GM18873 (cell line): Measurements from ENCODE around the gene CELSR1.
"Not testable (repeated sequence)": the region's sequence is repeated elsewhere in the genome, so short reads cannot be mapped to it uniquely, and the experiment has no call there.

Experiments used
- ATAC-seq: cut with Tn5 transposase; IDR thresholded peaks from one replicate; pipeline ENCODE4 v1.9.1; 2021; ENCODE audit warnings: mild to moderate bottlenecking, moderate library complexity, moderate number of reproducible peaks; ENCODE audit not compliant: unreplicated experiment, low FRiP score

CELSR1 gene

GRCh38 chr22:46408568-46409506 is 128.6 kb downstream of the CELSR1 start:
- ATAC-seq, result no peak

DNA sequence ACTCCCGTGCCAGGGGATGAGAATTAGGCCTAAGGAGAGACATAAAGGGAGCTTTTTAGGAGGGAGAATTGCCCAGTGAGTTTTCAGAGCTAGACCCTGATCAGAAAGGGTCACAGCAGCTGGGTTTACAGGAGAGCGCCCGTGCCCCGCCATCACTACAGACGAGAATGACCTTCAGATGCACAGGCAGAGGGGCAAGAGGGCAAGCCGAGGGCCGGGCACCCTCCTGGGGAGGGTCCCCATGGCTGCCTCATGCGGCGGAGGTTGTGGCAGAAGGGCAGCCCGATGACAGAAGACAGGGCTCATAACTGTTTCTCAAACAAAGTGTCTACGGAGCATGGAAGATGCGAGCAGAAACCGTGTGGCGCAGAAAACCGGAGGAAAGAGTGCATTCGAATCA is 129.7 kb downstream of the CELSR1 start:
- no peak for ATAC-seq

GRCh38 chr22:46406791-46407190 is 130.6 kb downstream of the CELSR1 start:
- no peak for ATAC-seq

GRCh38 chr22:46406349-46406748 is 131.1 kb downstream of the CELSR1 start:
- ATAC-seq, result no peak

- ATAC-seq, result no peak
Observed at GRCh38 chr22:46405901-46406300, 131.5 kb downstream of the CELSR1 start.

GRCh38 chr22:46403880-46404279 is 133.5 kb downstream of the CELSR1 start:
- not testable (repeated sequence) for ATAC-seq

GRCh38 chr22:46402505-46402904 is 134.9 kb downstream of the CELSR1 start:
- ATAC-seq, result no peak

GRCh38 chr22:46401370-46401769 is 136.1 kb downstream of the CELSR1 start:
- no peak for ATAC-seq

DNA sequence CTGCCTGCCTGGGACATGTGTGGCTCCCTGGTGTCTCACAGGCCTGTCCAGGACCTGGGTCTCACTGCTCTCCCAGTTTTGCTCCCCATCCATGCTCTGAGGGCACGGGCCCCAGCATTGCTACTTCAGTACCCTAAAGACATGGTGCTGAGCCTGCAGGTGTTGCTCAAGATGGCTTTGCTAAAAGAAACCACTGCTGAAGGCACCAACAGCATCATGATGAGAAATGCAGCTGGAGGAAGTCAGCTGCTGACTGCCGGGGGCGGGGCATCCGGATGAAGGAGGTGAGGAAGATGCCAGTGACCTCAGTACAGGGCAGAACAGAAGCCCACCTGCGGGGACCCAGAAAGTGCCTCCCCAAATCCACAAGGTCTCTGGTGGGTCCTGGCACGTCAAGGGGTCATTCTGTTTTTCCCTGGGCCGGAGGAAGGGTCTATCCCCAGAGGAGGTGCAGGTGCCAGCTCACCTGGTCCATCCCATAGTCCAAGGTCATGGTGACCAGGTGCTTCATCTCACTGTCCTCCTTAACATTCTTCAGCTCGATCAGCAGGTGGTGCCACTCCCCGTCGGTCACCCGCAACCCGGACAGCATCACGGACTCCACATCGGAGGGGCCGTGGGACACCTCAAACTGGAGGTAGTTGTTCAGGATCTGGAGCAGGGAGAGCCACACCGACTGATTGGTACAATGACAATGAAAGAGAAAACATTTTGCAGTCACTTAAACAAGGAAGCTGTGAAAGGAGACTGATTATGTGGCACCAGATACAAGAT is 138.0 kb downstream of the CELSR1 start:
- ATAC-seq, result no peak

GRCh38 chr22:46397951-46398350 is 139.5 kb downstream of the CELSR1 start:
- no peak for ATAC-seq

GRCh38 chr22:46397514-46397913 is 139.9 kb downstream of the CELSR1 start:
- ATAC-seq, result no peak

DNA sequence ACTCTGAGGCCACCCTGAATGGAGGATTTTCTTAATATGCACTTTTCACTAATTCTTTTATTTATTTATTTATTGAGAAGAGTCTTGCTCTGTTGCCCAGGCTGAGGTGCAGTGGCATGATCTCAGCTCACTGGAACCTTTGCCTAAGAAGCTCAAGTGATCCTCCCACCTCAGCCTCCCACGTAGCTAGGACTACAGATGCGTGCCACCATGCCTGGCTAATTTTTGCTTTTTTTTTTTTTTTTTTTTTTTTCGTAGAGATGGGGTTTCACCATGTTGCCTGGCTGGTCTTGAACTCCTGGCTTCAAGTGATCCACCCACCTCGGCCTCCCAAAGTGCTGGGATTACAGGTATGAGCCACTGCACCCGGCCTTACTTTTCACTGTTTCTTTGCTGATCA is 140.4 kb downstream of the CELSR1 start:
- ATAC-seq, result not testable (repeated sequence)

DNA sequence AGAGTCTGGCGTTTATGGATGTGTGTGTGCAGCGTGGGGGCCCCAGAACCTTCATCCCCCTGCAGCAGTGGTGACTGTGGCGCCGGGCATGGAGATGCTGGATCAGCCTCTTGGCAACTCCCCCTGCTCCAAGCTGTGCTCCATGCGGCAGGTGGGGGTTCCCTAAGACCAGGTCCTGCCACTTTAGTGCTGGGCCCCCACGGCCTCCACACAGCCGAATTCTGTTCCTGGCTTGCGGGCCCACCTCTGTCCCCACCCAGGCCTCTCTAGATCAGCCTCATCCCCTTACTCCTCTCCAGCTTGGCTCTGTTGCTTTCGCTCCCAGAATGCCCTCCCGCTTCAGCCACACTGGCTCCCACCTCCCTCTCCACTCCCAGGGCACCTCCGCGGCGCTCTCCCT is 142.3 kb downstream of the CELSR1 start:
- ATAC-seq, result no peak

GRCh38 chr22:46394622-46395021 is 142.8 kb downstream of the CELSR1 start:
- no peak for ATAC-seq

DNA sequence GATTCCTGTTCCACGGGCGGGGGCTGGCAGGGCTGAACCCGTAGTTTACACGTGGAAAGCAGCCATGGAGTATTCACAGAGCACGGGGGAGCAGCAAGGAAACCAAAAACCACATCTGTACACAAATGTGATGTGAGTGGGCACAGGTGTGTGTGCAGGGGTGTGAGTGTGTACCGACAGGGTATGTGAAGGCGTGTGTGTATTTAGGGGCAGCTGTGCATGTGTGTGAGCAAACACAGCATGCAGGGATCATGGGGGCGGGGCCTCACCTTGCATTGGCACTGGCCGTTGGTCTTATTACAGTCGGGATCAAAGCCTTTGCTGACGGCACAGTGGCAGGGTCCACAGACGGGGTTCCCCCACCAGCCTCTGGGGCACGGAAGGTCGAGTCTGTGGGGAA is 143.5 kb downstream of the CELSR1 start:
- ATAC-seq, result no peak

DNA sequence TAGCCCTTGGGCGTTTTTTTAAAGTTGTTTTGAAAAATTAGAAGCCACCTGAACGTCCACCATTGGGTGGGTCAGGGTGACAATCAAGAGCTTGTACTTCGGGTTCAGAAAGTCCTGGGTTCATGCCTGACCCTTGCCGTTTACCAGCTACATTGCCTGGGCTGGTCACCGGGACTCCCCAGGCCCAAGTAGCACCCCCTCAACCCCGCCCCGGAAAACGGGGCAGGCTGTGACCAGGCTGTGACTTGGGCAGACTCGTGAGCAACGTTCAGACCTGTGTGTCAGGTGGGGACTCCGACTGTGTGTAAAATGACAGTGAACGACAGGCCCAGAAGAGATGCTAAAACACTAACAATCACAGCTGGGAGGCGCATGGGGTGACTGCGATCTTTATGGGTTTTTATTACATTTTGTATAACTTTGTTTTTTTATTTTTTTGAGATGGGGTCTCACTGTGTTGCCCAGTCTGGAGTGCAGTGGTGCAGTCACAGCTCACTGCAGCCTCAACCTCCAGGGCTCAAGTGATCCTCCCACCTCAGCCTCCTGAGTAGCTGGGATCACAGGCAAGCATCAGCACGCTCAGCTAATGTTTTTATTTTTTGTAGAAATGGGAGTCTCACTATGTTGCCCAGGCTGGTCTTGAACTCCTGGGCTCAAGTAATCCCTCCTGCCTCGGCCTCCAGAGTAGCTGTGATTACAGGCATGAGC is 145.1 kb downstream of the CELSR1 start:
- ATAC-seq, result no peak

DNA sequence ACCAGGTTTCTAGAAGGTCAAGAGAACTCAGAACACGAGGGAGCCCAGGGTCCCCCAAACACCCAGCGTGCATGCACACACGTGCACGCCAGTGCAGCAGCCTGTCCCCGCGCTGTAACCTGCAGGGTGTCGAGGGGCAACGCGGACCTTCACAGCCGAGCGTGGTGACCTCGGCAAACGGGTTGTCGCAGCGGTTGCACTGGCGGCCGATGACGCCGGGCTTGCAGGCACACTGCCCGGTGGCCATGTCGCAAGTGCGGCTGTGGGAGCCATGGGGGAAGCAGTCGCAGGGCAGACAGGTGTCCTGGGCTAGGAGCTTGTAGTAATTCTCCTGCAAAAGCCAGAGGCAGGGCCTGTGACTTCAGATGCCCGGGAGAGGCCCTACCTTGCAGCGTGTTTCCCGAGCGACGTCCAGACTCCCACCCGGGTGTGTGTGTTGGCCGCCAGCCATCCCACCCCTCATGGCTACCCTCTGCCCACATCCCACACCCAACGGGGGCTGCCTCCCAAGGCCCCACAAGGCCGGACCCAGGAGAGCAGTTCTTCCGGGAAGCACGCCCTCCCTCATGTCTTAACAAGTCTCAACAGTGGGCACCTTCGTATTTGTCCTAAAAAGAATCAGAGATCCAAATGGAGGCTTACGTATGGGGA is 145.8 kb downstream of the CELSR1 start:
- no peak for ATAC-seq

DNA sequence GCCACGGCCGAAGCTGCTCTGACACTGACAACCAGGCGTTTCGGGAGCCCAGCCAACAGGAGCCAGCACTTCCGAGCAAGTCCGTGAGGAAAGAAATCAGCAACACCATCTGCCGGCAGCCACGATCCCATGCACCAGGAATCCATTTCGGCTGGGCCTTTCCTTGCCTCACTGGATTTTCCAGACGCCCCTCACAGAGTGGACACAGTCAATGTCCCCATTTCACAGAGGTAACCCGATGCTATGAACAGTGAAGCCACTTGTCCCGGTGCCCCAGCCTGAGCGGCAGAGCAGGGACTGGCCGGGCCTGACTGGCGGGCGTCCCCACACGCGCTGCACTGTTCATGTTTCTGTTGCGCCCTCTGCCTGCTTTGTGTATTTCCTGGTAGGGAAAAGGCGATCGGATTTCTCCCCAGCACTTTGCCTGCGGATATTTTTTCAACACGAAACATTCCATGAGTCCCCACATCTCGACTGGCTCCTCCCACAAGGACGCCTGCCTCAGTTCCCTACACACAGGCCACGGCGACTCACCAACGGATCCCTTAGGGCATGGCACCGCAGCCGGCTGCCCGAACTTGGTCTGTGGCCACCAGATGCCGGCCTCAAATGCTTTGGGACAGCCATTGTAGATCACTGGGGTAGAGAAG is 146.6 kb downstream of the CELSR1 start:
- no peak for ATAC-seq

GRCh38 chr22:46390105-46390651 is 147.2 kb downstream of the CELSR1 start:
- ATAC-seq, result no peak

DNA sequence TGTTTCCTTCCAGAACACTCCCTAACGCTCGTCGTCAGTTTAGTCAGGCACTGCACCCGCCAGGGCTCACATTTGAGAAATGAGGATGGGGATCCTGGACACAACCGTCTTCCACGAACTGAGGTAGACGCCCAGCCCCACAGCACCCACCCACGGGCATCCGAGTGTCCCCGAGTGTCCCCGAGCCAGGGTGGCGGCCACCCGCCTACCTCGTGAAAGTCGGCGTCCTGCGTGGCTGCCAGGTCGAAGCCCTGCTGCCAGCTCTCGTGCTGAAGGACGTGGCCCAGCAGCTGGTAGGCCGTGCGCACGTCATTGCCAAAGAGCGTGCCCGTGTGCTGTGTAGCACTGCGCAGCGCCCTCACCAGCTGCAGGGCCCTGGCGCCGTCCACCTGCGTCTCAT is 148.3 kb downstream of the CELSR1 start:
- ATAC-seq, result no peak
